GM18873 (cell line): ENCODE measurements around the gene RASIP1.

Source experiments
- ATAC-seq: cut with Tn5 transposase; IDR thresholded peaks from one replicate; pipeline ENCODE4 v1.9.1; 2021; ENCODE audit warnings: mild to moderate bottlenecking, moderate library complexity, moderate number of reproducible peaks; ENCODE audit not compliant: unreplicated experiment, low FRiP score

Gene RASIP1

GRCh38 chr19:48678201-48678600 lies 62.2 kb downstream of the RASIP1 start:
- ATAC-seq = no peak

GRCh38 chr19:48676887-48677286 lies 63.5 kb downstream of the RASIP1 start:
- ATAC-seq = no peak

DNA sequence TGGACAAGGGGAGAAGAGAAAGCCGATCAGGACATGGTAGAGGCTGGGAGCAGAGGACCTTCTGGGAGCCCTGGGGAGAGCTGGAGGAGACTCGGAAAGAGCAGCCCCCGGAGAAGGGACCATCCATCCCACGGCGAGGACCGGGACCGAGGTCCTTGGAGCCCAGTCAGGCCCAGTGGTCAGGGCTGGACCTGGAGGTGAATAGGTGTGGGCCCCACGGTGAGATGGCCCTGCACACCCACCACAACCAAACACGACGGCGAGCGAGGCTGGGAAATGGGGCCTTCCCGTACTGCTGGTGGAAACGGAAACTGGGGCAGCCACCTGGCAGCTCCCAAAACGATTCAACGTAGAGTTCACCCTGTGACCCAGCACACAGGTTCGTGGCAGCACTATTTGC lies 63.9 kb downstream of the RASIP1 start:
- no peak for ATAC-seq

- ATAC-seq = no peak
These were observed 65.2 kb downstream of the RASIP1 start for GRCh38 chr19:48674921-48675824.

GRCh38 chr19:48674216-48674809 lies 66.1 kb downstream of the RASIP1 start:
- ATAC-seq = no peak

- ATAC-seq = no peak
These were observed 66.8 kb downstream of the RASIP1 start for GRCh38 chr19:48673436-48674100.

GRCh38 chr19:48672994-48673393 lies 67.4 kb downstream of the RASIP1 start, which contains the start of gene NTN5:
TSS of gene NTN5 (minus strand) at chr19:48673017. CDS start at chr19:48670986, 2,031 bp downstream.
- no peak for ATAC-seq

- ATAC-seq = no peak
These were observed 68.9 kb downstream of the RASIP1 start for GRCh38 chr19:48671446-48671995.

DNA sequence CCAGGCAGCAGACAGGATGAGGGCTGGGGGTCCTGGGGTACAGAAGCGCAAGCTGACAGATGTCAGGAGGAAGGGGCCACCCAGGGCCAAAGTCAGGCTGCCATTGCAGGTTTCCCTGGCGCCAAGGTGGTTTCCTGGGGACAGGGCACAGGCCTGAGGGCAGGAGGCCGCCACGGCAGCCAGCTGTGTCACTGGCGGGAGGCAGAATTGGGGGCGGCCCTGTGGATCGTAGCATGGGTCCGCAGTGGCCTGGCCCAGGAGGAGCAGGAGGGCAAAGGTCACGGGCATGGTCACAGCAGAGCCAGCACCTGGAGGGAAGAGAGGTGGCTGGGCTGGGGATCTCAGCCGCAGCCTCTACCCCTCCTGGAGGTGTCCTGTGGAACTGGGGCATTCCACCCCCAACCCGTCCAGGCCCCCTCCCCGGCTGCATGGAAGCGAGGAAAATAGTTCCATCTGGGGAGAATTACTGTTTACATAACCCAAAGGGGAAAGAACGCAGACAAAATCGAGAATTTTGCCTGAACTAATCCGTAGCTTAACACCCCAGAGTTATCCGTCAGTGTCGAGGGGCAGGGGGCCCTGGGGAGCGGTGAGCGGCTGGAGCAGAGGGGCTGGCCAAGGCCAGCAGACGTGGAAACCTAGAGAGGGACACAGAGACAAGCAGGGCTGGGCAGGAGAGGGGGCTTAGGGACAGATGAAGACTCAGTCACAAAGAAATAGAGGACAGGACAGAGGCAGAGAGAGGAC lies 69.5 kb downstream of the RASIP1 start:
- no peak for ATAC-seq
